ENCODE results near the gene SRRD. TPM values are rescaled to one million over a fixed set of nuclear protein-coding genes. Genes with fewer than 3 reads are reported as not detected.
A peak's percentile ranks its signal among the peaks of the same experiment; 100 is the strongest.

The SRRD gene
- total RNA-seq, 6 experiments from 2014 or later = 11.4 to 15.2 (median 11.8) TPM

DNA sequence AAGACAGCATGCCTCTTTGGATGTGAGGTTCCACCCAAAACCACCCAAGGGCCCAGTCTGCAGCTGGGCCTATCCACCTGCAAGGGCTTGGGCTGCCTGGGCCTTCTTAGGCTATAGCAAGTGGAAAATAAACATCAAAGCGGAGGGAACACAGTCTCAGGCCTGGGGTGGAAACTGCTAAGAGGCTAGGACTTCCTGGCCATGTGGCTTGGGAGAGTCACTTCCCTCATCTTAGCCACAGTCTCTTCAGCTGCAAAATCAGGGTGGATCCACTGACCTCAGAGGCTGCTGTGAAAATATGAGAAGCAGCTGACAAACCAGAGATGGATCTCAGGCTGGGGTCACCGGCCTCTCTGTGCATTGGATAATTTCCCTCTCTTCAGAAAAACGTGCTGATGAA is 59.2 kb downstream of the SRRD start:
- peaks cover 0 to 32% (median 4%) of the 10 kb centered on the region in 4 donors for H3K4me1 ChIP-seq
- no peak overlapping the region for H3K4me3 ChIP-seq
- ATAC-seq (peak in 3 of 4 donors; percentile 35 to 48 (median 44)), DNase-seq (no peak)
- intact Hi-C loops (cut with DNase I) = no loop called here
- H3K27me3 ChIP-seq = no peaks in the 10 kb centered on the region
- H3K9me3 ChIP-seq = no peaks in the 10 kb centered on the region
- H3K27ac ChIP-seq = no peak overlapping the region
- whole genome bisulfite sequencing (ENCODE audit: insufficient coverage, low coverage, low lambda C conversion rate, missing lambda C conversion rate) = 42% methylated on average over 2 of the region's 3 CpGs
- H3K36me3 ChIP-seq = peaks cover 0 to 42% (median 20%) of the 10 kb centered on the region in 4 donors
- TF ChIP-seq CTCF (IDR thresholded peaks at IDR 0.05) = no peak
- TF ChIP-seq POLR2A (IDR thresholded peaks at IDR 0.05) = no peak

Other genes starting within 250 kb of the SRRD start
- gene ASPHD2, start 54.6 kb upstream of the SRRD start, total RNA-seq = under 1 TPM in 3 of 6 experiments, not detected in 3; 0.07 to 0.38 (median 0.12) TPM
- gene HPS4, start 94 bp upstream of the SRRD start, total RNA-seq = 10 to 100 TPM; 10.7 to 13.8 (median 12.6) TPM
- 10 to 100 TPM; 17.0 to 24.1 (median 21.6) TPM for gene TFIP11, start 28.6 kb downstream of the SRRD start, total RNA-seq
- gene TPST2, start 106.3 kb downstream of the SRRD start, total RNA-seq = 100 to 1,000 TPM in 2 of 6 experiments, 10 to 100 TPM in 4; 53.2 to 117 (median 66.9) TPM
- gene CRYBB1, start 134.2 kb downstream of the SRRD start, total RNA-seq = under 1 TPM in 2 of 6 experiments, not detected in 4; 0.53 to 0.59 TPM
- gene CRYBA4, start 138.1 kb downstream of the SRRD start, total RNA-seq = not detected
- 1 to 10 TPM in 1 of 6 experiments, under 1 TPM in 5; 0.19 to 3.2 (median 0.47) TPM for gene MIAT, start 173.7 kb downstream of the SRRD start, total RNA-seq